GM21825 (cell line): ENCODE data around the gene INVS.
"Not testable (repeated sequence)": the region's sequence is repeated elsewhere in the genome, so short reads cannot be mapped to it uniquely, and the experiment has no call there.

Experiments used
- ATAC-seq: cut with Tn5 transposase; IDR thresholded peaks from one replicate; pipeline ENCODE4 v1.9.1; 2021; ENCODE audit warnings: mild to moderate bottlenecking, moderate library complexity; ENCODE audit not compliant: unreplicated experiment

Gene INVS

GRCh38 chr9:100307080-100307479 is 208.0 kb downstream of the INVS start:
- ATAC-seq = no peak

DNA sequence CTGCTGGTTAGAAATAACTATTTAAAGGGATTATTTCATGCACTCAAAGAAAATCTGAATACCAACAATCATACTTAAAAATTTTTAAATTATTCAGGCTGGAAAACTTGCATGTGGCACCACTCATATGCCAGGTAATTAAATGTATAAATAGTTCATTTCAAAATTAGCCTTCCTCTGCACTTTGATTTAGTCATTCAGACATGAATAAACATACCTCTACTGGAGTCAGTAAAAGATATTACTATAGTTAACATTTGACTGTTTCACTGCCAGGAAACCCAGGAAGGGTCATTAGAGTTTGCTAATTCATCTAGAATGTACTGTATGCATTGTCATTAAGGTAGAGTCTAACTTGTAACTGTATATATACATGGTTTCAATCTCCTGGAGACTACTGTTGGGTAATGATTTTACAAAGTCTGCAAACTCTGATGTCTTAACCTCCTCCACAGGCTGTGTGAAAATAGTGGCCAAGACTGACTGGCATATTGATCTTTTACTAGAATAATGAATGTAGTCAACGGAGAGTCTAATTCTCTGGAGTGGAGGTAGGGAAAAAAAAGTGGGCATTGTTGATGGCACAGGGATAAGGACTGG is 210.0 kb downstream of the INVS start:
- ATAC-seq = no peak

DNA sequence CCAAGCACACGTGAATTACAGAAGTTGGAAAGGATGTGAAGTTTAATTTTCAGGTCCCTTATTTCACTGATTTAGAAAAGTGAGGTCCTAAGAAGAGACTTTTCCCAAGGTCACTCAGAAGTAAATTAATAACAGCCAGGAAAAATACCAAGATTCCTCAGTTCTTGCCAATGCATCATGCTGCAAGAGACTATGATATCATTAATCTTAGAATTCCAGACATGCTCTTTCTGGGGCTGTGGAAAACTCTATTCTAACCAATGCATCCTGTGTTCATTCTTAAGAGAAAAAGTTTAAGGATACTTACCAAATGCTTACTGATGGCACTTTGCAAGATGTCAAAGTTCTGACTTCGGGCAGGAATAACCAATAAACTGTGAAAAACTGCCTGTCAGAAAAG is 210.9 kb downstream of the INVS start:
- ATAC-seq = no peak

DNA sequence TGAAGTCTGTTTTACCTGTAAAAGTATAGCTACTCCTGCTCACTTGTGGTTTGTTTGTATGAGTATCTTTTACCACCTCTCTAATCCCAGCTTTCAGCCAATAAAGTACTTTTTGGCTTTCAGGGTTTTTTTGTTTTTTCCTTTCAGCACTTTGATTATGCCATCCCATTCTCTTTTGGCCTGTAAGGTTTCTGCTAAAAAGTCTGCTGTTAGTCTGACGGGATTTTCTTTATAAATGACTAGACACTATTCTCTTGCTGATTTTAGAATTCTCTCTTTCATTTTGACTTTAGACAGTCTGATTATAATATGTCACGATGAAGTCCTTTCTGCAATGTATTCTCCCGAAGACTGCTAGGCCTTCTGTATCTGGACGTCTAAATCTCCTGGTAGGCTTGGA is 216.5 kb downstream of the INVS start:
- ATAC-seq = no peak

- no peak for ATAC-seq
Measured at GRCh38 chr9:100317706-100318105, 218.7 kb downstream of the INVS start.

DNA sequence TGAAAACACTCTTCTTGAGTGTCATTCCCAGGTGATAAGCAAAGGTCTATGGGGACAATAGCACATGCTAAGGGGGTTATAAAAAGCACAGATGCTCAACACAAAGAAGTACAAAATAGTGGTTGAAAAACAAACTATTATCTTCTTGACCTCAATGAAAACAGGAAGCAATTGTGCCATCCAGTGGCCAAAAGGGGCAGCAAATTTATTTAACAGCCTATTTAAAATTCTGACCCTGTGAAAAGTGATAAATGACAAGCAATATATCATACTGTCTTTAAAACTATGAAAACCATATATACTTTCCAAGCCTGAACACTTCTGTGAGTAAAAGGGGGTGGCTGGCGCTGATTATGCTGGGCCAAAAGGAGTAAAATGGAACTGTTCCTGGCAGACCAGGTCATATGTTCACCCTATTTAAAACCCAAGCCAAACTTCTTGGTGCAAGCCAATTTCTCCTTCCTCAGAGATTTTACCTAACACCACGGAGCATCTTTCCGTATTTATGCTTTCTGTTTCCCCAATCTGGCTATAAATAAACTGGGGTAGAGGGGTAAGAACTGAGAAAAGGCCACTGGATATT is 224.0 kb downstream of the INVS start:
- ATAC-seq = no peak

DNA sequence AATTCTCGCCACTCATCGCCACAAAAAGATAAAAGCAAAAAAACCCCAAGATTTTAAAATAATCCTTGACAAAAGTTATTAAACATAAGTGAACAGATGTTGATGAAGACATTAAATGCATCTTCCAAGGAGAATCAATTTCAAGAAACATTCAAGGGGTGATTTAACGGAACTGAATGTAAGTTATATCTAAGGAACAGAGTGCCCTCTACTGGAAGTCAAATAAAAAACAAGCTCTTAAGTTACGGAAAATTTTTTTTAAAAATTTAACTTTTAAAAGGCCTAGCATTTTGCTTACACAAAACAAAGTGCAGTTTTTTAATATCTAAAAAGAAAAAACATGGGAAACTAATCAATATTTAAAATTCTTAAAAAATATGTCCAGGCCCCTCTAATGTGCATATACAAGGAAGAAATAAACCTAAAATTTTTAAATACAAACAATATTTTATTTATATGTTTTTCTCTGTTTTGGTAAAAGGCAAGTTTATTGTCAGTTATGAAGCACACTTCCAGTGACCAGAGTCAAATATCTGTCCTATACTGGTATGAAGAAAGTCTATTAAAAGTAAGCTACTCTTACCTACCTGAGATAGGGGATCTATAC is 225.7 kb downstream of the INVS start:
- no peak for ATAC-seq

DNA sequence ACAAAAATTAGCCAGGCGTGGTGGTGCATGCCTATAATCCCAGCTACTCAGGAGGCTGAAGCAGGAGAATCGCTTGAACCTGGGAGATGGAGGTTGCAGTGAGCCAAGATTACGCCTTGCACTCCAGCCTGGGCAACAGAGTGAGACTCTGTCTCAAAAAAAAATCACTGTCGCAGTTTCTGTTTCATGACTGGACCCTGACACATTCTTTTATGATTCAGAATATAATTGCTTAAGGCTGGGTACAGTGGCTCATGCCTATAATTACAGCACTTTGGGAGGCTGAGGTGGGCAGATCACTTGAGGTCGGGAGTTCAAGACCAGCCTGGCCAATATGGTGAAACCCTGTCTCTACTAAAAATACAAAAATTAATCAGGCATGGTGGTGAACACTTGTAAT is 239.7 kb downstream of the INVS start:
- ATAC-seq = not testable (repeated sequence)

DNA sequence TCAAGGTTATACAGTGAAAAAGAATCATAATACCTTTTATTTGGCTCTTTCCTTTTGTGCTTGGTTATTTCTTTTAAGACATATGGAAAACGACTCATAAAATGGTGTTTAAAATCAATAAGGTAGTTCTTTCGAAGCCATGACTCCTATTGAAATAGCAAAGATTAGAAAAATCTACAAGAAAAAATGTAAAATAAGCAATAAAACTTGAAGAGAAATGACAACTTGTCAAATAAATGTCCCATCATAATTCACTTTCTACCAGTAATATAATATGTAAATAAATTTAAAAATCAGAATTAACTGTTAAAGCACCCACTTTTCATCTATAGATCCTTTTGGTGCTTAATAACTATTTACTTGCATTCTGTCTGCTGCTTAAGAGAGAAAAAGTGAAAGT is 241.2 kb downstream of the INVS start:
- ATAC-seq = no peak

GRCh38 chr9:100341889-100342288 is 242.8 kb downstream of the INVS start:
- ATAC-seq = no peak

- ATAC-seq = no peak
Measured at GRCh38 chr9:100346836-100347235, 247.8 kb downstream of the INVS start.

DNA sequence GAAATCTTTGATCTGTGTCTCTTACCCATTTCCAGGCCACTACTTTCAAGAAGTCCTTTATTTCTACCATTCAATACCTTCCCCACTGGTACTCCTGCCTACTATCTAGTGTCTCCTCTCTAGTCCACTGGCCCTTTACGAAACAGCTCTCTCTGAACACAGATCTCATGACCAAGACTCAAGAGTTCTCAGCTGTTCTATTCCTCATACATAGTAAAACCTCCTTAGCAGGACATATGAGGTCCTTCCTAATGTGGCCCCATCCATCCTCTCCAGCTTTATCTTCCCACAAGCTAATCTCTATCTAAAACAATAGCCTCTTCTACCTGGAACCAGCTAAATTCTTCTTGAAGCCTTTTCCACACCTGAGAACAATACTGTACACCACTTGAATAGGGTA is 251.1 kb downstream of the INVS start:
- ATAC-seq = no peak
